Endothelial cell of umbilical vein (primary cell): ENCODE results near the gene MRE11. TPM values are rescaled to one million over a fixed set of nuclear protein-coding genes. Genes with fewer than 3 reads are reported as not detected.

Source experiments
- BruUV-seq: library from RNA; stranded (reverse); fragments of 400-500 nt; replicated peaks from 2 replicates; lab custom pipeline; 2021; lab: Mats Ljungman, UMichigan
- CTCF ChIA-PET: fragments of 300-600, 350-600 bp; sonication (Branson Sonifier 250); formaldehyde crosslinking; loops from one replicate; lab custom pipeline; 2021; ENCODE audit warnings: antibody characterized with exemption, inconsistent platforms; lab: Charles Lee
- POLR2A ChIA-PET: fragments of 300-600, 350-600 bp; sonication (Branson Sonifier 250); formaldehyde crosslinking; loops from one replicate; lab custom pipeline; 2021; ENCODE audit warnings: antibody characterized with exemption, inconsistent platforms; lab: Charles Lee
- DNase-seq: peaks from one replicate; pipeline ENCODE4 v3.0.0-alpha.2; 2011; ENCODE audit warnings: low read depth, low spot score
- FAIRE-seq: peaks from 2 replicates; lab custom pipeline; 2011; peaks lifted over from hg19 to GRCh38; lab: Jason Lieb, UNC
- H2AFZ ChIP-seq: 2 replicates; pipeline ENCODE4 v1.6.0; 2012; ENCODE audit warnings: low read depth, low read length, control low read depth, inconsistent platforms
- H3K27ac ChIP-seq: 2 replicates; pipeline ENCODE4 v1.5.1; 2011; ENCODE audit warnings: low read depth, mild to moderate bottlenecking, control low read depth, low read length, moderate library complexity; ENCODE audit not compliant: insufficient read depth
- H3K27me3 ChIP-seq, 2 experiments: 2 replicates each; pipeline versions ENCODE4 v1.6.0 to v1.6.1; 2011; ENCODE audit warnings: low read length in 2 of 2, mixed read lengths in 1 of 2; ENCODE audit not compliant: control insufficient read depth in 2 of 2, insufficient read depth in 2 of 2
- H3K36me3 ChIP-seq, 2 experiments: 2 replicates in 1 of 2; 3 replicates in 1 of 2; pipeline ENCODE4 v1.5.1; 2011; ENCODE audit warnings: low read length in 2 of 2, mild to moderate bottlenecking in 1 of 2, moderate library complexity in 1 of 2; ENCODE audit not compliant: control insufficient read depth in 2 of 2, insufficient read depth in 2 of 2; ENCODE audit errors: extremely low read depth in 1 of 2
- H3K4me1 ChIP-seq: 3 replicates; pipeline ENCODE4 v1.5.1; 2011; ENCODE audit warnings: mild to moderate bottlenecking, low read length; ENCODE audit not compliant: control insufficient read depth, insufficient read depth; ENCODE audit errors: extremely low read depth
- H3K4me2 ChIP-seq: 2 replicates; pipeline ENCODE4 v1.6.1; 2011; ENCODE audit warnings: low read length, control low read depth, mixed read lengths; ENCODE audit not compliant: insufficient read depth
- H3K4me3 ChIP-seq, 3 experiments: fragments of 200-600 bp in 1 of 3; sonication (generic), shearing (Covaris generic) in 1 of 3; replicated peaks in 1 of 3; 2 replicates each; pipeline ENCODE4 v1.5.1; 2011 to 2016; ENCODE audit warnings: control low read depth in 3 of 3, low read length in 3 of 3, mild to moderate bottlenecking in 2 of 3, inconsistent platforms in 1 of 3, low read depth in 1 of 3, moderate library complexity in 1 of 3; ENCODE audit not compliant: insufficient read depth in 1 of 3
- H3K79me2 ChIP-seq: 2 replicates; pipeline ENCODE4 v1.6.0; 2012; ENCODE audit warnings: low read length, inconsistent platforms; ENCODE audit not compliant: control insufficient read depth, insufficient read depth
- H3K9ac ChIP-seq: replicated peaks from 2 replicates; pipeline ENCODE3; 2011; ENCODE audit warnings: low read length, control low read depth; ENCODE audit not compliant: insufficient read depth; ENCODE audit errors: extremely low read depth
- H3K9me1 ChIP-seq: replicated peaks from 3 replicates; pipeline ENCODE4 v1.6.0; 2011; ENCODE audit warnings: mild to moderate bottlenecking, low read length; ENCODE audit not compliant: control insufficient read depth, insufficient read depth; ENCODE audit errors: extremely low read depth
- H3K9me3 ChIP-seq: replicated peaks from 2 replicates; pipeline ENCODE4 v1.5.1; 2012; ENCODE audit warnings: low read length, inconsistent platforms; ENCODE audit not compliant: control insufficient read depth, insufficient read depth
- H4K20me1 ChIP-seq: replicated peaks from 2 replicates; pipeline ENCODE3; 2011; ENCODE audit warnings: mild to moderate bottlenecking, low read length; ENCODE audit not compliant: control insufficient read depth, insufficient read depth; ENCODE audit errors: extremely low read depth
- EZH2 ChIP-seq: IDR thresholded peaks from 2 replicates; pipeline ENCODE4 v1.6.1; 2012; ENCODE audit warnings: borderline replicate concordance, low read depth, mild to moderate bottlenecking, moderate library complexity, low read length, inconsistent platforms; ENCODE audit not compliant: severe bottlenecking
- FOS ChIP-seq: IDR thresholded peaks from 2 replicates; pipeline ENCODE4 v1.6.1; 2011; ENCODE audit warnings: mild to moderate bottlenecking, low read length, moderate library complexity, borderline replicate concordance; ENCODE audit not compliant: insufficient read depth
- GATA2 ChIP-seq: IDR thresholded peaks from 2 replicates; pipeline ENCODE4 v1.7.0; 2011; ENCODE audit warnings: low read depth, mild to moderate bottlenecking, moderate library complexity, mixed read lengths, low read length; ENCODE audit not compliant: insufficient read length, insufficient read depth
- JUN ChIP-seq: IDR thresholded peaks from 2 replicates; pipeline ENCODE4 v1.6.1; 2011; ENCODE audit warnings: borderline replicate concordance, low read depth; ENCODE audit not compliant: insufficient read length, insufficient read depth
- MYC ChIP-seq: IDR thresholded peaks from one replicate; pipeline ENCODE4 v1.6.1; 2011; ENCODE audit warnings: mild to moderate bottlenecking, low read depth, low read length
- dilution Hi-C: fragments of 300-500 bp; cut with MboI; formaldehyde crosslinking; loops from one replicate; pipeline ENCODE4 v1.15.0; 2019; ENCODE audit warnings: low sequenced_read_pairs; ENCODE audit not compliant: extremely low pct_ligation_motif_present
- intact Hi-C: fragments of 100-400 bp; cut with micrococcal nuclease; formaldehyde crosslinking; loops from one replicate; pipeline ENCODE4 v1.10.0; 2022
- polyA plus RNA-seq, 4 experiments: library from polyadenylated mRNA; depleted of rRNA in 3 of 4; stranded (reverse) in 3 of 4; unstranded in 1 of 4; fragments of >200 nt; gene quantifications; 2 replicates each; pipeline versions ENCODE4 v1.2.1 to v1.2.3, GENCODE V29; 2011 to 2012; ENCODE audit warnings: missing spikeins in 1 of 4
- total RNA-seq: library from RNA; stranded (reverse); gene quantifications from 2 replicates; pipeline ENCODE4 v1.2.3, GENCODE V29; 2021
- TF ChIP-seq, protein P1 (sequence below): IDR thresholded peaks from 2 replicates; pipeline ENCODE4 v1.6.1; 2011; ENCODE audit not compliant: insufficient read depth, insufficient read length
- TF ChIP-seq, protein P2 (sequence below), 2 donors: IDR thresholded peaks; 1 replicate in 1 of 2; 2 replicates in 1 of 2; pipeline ENCODE4 v1.5.1; 2011; ENCODE audit warnings: low read length in 2 of 2, mild to moderate bottlenecking in 2 of 2, moderate library complexity in 2 of 2, control low read depth in 1 of 2, inconsistent platforms in 1 of 2, low read depth in 1 of 2; ENCODE audit not compliant: insufficient read depth in 1 of 2; ENCODE audit errors: extremely low read depth in 1 of 2

The MRE11 gene
- total and polyA plus RNA-seq, 2 donors (not counting 3 experiments of a cell fraction or from before 2014, with no cell fraction given): 4.5 to 22.0 TPM

DNA sequence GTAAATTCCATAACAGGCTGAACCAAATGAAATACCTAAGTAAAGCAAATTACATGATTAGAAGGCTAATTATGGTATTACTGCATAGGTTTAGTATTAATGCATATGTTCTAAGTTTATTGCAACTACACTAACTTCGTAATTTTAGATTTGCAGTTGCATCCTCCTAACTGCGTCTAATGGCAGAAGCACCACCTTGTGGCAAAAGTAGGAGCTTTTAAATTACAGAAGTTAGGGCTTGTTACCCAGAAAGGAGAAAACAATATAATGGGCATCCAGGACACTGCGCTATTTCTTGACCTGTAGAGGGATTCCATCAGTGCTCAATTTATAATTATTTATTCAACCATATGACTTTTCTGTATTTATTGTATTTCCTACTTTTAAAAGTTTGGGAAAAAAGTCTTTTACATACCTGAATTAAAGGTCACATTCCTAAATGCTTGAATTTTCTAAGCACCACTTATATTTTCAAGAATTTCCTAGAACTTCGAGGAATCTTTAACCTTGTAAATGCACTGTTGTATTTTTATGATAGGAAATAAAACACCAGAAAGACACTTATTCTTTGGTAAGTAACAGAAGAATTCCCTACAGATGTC, 76.2 kb downstream of the MRE11 start:
- no peak for TF ChIP-seq JUN
- TF ChIP-seq MYC: no peak
- TF ChIP-seq, protein P1, sequence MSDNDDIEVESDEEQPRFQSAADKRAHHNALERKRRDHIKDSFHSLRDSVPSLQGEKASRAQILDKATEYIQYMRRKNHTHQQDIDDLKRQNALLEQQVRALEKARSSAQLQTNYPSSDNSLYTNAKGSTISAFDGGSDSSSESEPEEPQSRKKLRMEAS: no peak
- TF ChIP-seq, protein P2, sequence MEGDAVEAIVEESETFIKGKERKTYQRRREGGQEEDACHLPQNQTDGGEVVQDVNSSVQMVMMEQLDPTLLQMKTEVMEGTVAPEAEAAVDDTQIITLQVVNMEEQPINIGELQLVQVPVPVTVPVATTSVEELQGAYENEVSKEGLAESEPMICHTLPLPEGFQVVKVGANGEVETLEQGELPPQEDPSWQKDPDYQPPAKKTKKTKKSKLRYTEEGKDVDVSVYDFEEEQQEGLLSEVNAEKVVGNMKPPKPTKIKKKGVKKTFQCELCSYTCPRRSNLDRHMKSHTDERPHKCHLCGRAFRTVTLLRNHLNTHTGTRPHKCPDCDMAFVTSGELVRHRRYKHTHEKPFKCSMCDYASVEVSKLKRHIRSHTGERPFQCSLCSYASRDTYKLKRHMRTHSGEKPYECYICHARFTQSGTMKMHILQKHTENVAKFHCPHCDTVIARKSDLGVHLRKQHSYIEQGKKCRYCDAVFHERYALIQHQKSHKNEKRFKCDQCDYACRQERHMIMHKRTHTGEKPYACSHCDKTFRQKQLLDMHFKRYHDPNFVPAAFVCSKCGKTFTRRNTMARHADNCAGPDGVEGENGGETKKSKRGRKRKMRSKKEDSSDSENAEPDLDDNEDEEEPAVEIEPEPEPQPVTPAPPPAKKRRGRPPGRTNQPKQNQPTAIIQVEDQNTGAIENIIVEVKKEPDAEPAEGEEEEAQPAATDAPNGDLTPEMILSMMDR (IDR thresholded peaks at IDR 0.05; ENCODE audit: extremely low read depth in 1 of 2, insufficient read depth in 1 of 2, low read depth in 1 of 2, low read length in 2 of 2): peak; percentile 15 to 24
- TF ChIP-seq EZH2: no peak
- TF ChIP-seq FOS: no peak
- no peak for TF ChIP-seq GATA2
- peak; percentile 32 for DNase-seq
- CTCF ChIA-PET: interaction anchor here (0.6 to 5.7 kb wide), 19 partner anchors 9 to 1183 kb away, joined by 3 to 82 read pairs (median 4); no protein-coding TSS in a partner anchor
- no peak overlapping the region for H3K4me3 ChIP-seq
- intact Hi-C loops: loop anchor here (1.0 to 10.0 kb wide), 4 partner anchors 93 to 520 kb away; no protein-coding TSS in a partner anchor
- no TSS peak for BruUV-seq
- H3K4me2 ChIP-seq: no peak overlapping the region
- POLR2A ChIA-PET: no interaction called here
- FAIRE-seq: peak; percentile 66
- H3K4me1 ChIP-seq: no peaks in the 10 kb centered on the region
- H3K27me3 ChIP-seq: no peaks in the 10 kb centered on the region
- no peaks in the 10 kb centered on the region for H3K79me2 ChIP-seq
- no peaks in the 10 kb centered on the region for H3K36me3 ChIP-seq
- H3K9me3 ChIP-seq: no peaks in the 10 kb centered on the region
- no peak overlapping the region for H3K9ac ChIP-seq
- H3K27ac ChIP-seq: no peak overlapping the region
- no peaks in the 10 kb centered on the region for H4K20me1 ChIP-seq
- dilution Hi-C loops: no loop called here
- no peak overlapping the region for H2AFZ ChIP-seq
- H3K9me1 ChIP-seq: no peaks in the 10 kb centered on the region
